Mucosa of rectum (tissue), 2 donors: Measurements from ENCODE around the gene PTGDR.

Experiments
- H3K27ac ChIP-seq, 2 donors: one replicate each; pipeline ENCODE4 v1.7.0; 2013; ENCODE audit warnings: inconsistent platforms in 2 of 2, low read depth in 2 of 2, low read length in 2 of 2
- H3K27me3 ChIP-seq, 2 donors: one replicate each; pipeline ENCODE4 v1.7.0; 2013; ENCODE audit warnings: low read length in 2 of 2; ENCODE audit not compliant: control insufficient read depth in 2 of 2, insufficient read depth in 2 of 2
- H3K36me3 ChIP-seq, 2 donors: one replicate each; pipeline ENCODE4 v1.7.0; 2013; ENCODE audit warnings: low read length in 2 of 2; ENCODE audit not compliant: control insufficient read depth in 2 of 2, insufficient read depth in 2 of 2
- H3K4me1 ChIP-seq, 2 donors: one replicate each; pipeline ENCODE4 v1.7.0; 2013; ENCODE audit warnings: low read length in 2 of 2, mild to moderate bottlenecking in 1 of 2; ENCODE audit not compliant: control insufficient read depth in 2 of 2, insufficient read depth in 2 of 2
- H3K4me3 ChIP-seq, 2 donors: one replicate each; pipeline ENCODE4 v1.7.0; 2013; ENCODE audit warnings: low read length in 2 of 2
- H3K9ac ChIP-seq, 2 donors: one replicate each; pipeline ENCODE4 v1.7.0; 2013; ENCODE audit warnings: low read length in 2 of 2, low read depth in 1 of 2, mild to moderate bottlenecking in 1 of 2
- H3K9me3 ChIP-seq, 2 donors: one replicate each; pipeline ENCODE4 v1.7.0; 2013; ENCODE audit warnings: low read length in 2 of 2; ENCODE audit not compliant: control insufficient read depth in 2 of 2
- donor health status: healthy.
- donor health status: Normal muscosa, but diverticular disease.

The PTGDR gene

GRCh38 chr14:52277552-52277951 is 10.1 kb downstream of the PTGDR start:
- Histone ChIP-seq H3K4me1 (no peaks in the 10 kb centered on the region), H3K27me3 (no peaks in the 10 kb centered on the region), H3K4me3 (no peak overlapping the region), H3K36me3 (peaks cover 10 to 14% of the 10 kb centered on the region in 2 donors), H3K9me3 (no peaks in the 10 kb centered on the region), H3K9ac (no peak overlapping the region), H3K27ac (no peak overlapping the region)

- Histone ChIP-seq H3K36me3 (peaks cover 4 to 10% of the 10 kb centered on the region in 2 donors), H3K27me3 (no peaks in the 10 kb centered on the region), H3K4me3 (no peak overlapping the region), H3K4me1 (no peaks in the 10 kb centered on the region), H3K9ac (no peak overlapping the region), H3K27ac (no peak overlapping the region), H3K9me3 (no peaks in the 10 kb centered on the region)
Observed at GRCh38 chr14:52279408-52279807, 11.9 kb downstream of the PTGDR start.

- Histone ChIP-seq H3K9me3 (peaks cover 0 to 3% of the 10 kb centered on the region in 2 donors), H3K27me3 (no peaks in the 10 kb centered on the region), H3K27ac (no peak overlapping the region), H3K9ac (no peak overlapping the region), H3K36me3 (peaks cover 0 to 5% of the 10 kb centered on the region in 2 donors), H3K4me1 (no peaks in the 10 kb centered on the region), H3K4me3 (no peak overlapping the region)
Observed at GRCh38 chr14:52283099-52283498, 15.6 kb downstream of the PTGDR start.

- Histone ChIP-seq H3K4me3 (no peak overlapping the region), H3K9ac (no peak overlapping the region), H3K9me3 (peaks cover 2 to 3% of the 10 kb centered on the region in 2 donors), H3K27me3 (no peaks in the 10 kb centered on the region), H3K36me3 (no peaks in the 10 kb centered on the region), H3K27ac (no peak overlapping the region), H3K4me1 (no peaks in the 10 kb centered on the region)
Observed at GRCh38 chr14:52286661-52287649, 19.5 kb downstream of the PTGDR start.

GRCh38 chr14:52296378-52296777 is 28.9 kb downstream of the PTGDR start:
- no peaks in the 10 kb centered on the region for H3K9me3 ChIP-seq
- H3K36me3 ChIP-seq, result no peaks in the 10 kb centered on the region
- no peak overlapping the region for H3K4me3 ChIP-seq
- no peak overlapping the region for H3K9ac ChIP-seq
- no peak overlapping the region for H3K27ac ChIP-seq
- no peaks in the 10 kb centered on the region for H3K4me1 ChIP-seq
- no peaks in the 10 kb centered on the region for H3K27me3 ChIP-seq

- H3K36me3 ChIP-seq, result no peaks in the 10 kb centered on the region
- H3K27ac ChIP-seq, result no peak overlapping the region
- peaks cover 0 to 4% of the 10 kb centered on the region in 2 donors for H3K4me1 ChIP-seq
Observed at GRCh38 chr14:52298795-52299194, 31.3 kb downstream of the PTGDR start.

GRCh38 chr14:52299692-52300278 is 32.3 kb downstream of the PTGDR start:
- H3K9me3 ChIP-seq, result no peaks in the 10 kb centered on the region
- H3K9ac ChIP-seq, result no peak overlapping the region
- no peak overlapping the region for H3K4me3 ChIP-seq
- no peak overlapping the region for H3K27ac ChIP-seq
- H3K4me1 ChIP-seq, result peaks cover 0 to 12% of the 10 kb centered on the region in 2 donors
- no peaks in the 10 kb centered on the region for H3K27me3 ChIP-seq
- H3K36me3 ChIP-seq, result no peaks in the 10 kb centered on the region

More at GRCh38 chr14:52298795-52299194, 31.3 kb downstream of the PTGDR start:
- no peak overlapping the region for H3K4me3 ChIP-seq
- no peaks in the 10 kb centered on the region for H3K27me3 ChIP-seq
- H3K9me3 ChIP-seq, result no peaks in the 10 kb centered on the region
- no peak overlapping the region for H3K9ac ChIP-seq

- H3K4me1 ChIP-seq, result peaks cover 0 to 21% of the 10 kb centered on the region in 2 donors
- H3K9ac ChIP-seq, result no peak overlapping the region
- no peaks in the 10 kb centered on the region for H3K36me3 ChIP-seq
- H3K27me3 ChIP-seq, result no peaks in the 10 kb centered on the region
- no peak overlapping the region for H3K4me3 ChIP-seq
- no peak overlapping the region for H3K27ac ChIP-seq
- H3K9me3 ChIP-seq, result no peaks in the 10 kb centered on the region
Observed at GRCh38 chr14:52303236-52303635, 35.7 kb downstream of the PTGDR start.

GRCh38 chr14:52304248-52304904 is 36.9 kb downstream of the PTGDR start:
- Histone ChIP-seq H3K9ac (no peak overlapping the region), H3K36me3 (no peaks in the 10 kb centered on the region), H3K9me3 (no peaks in the 10 kb centered on the region), H3K4me3 (no peak overlapping the region), H3K27ac (no peak overlapping the region), H3K27me3 (no peaks in the 10 kb centered on the region), H3K4me1 (peaks cover 0 to 21% of the 10 kb centered on the region in 2 donors)

- Histone ChIP-seq H3K4me1 (peaks cover 0 to 21% of the 10 kb centered on the region in 2 donors), H3K9me3 (no peaks in the 10 kb centered on the region), H3K36me3 (no peaks in the 10 kb centered on the region), H3K27me3 (no peaks in the 10 kb centered on the region), H3K4me3 (no peak overlapping the region), H3K27ac (no peak overlapping the region), H3K9ac (no peak overlapping the region)
Observed at GRCh38 chr14:52305014-52305413, 37.5 kb downstream of the PTGDR start.
